CD4-positive, alpha-beta T cell (primary cell): ENCODE results near the gene CSTPP1. TPM values are rescaled to one million over a fixed set of nuclear protein-coding genes. Genes with fewer than 3 reads are reported as not detected.

Experiments used
- ATAC-seq: fragments of 200-7000 bp; cut with Tn5 transposase; one replicate; pipeline ENCODE4 v1.10.0; 2022; ENCODE audit warnings: mild to moderate bottlenecking; ENCODE audit not compliant: poor library complexity
- CTCF ChIA-PET: fragments of 350-600 bp; sonication (Branson Sonifier 250); formaldehyde crosslinking; loops from one replicate; lab custom pipeline; 2021; ENCODE audit warnings: antibody characterized with exemption, inconsistent platforms; lab: Charles Lee
- POLR2A ChIA-PET: fragments of 350-600 bp; sonication (Branson Sonifier 250); formaldehyde crosslinking; loops from one replicate; lab custom pipeline; 2021; ENCODE audit warnings: antibody characterized with exemption, inconsistent platforms; lab: Charles Lee
- DNase-seq, 14 experiments: peaks; one replicate each; pipeline ENCODE4 v3.0.0-alpha.2; 2013 to 2020; ENCODE audit warnings: mixed read lengths in 2 of 14
- H3K27ac ChIP-seq, 2 donors: one replicate each; pipeline versions ENCODE4 v1.5.1 to v1.7.0; 2013; ENCODE audit warnings: low read length in 2 of 2, low read depth in 1 of 2, mild to moderate bottlenecking in 1 of 2
- H3K27me3 ChIP-seq, 2 experiments: 1 replicate in 1 of 2; 2 replicates in 1 of 2; pipeline versions ENCODE4 v1.6.1 to v1.7.0; 2013; ENCODE audit warnings: low read length in 2 of 2, control low read depth in 1 of 2, mild to moderate bottlenecking in 1 of 2, moderate library complexity in 1 of 2; ENCODE audit not compliant: insufficient read depth in 2 of 2, control insufficient read depth in 1 of 2
- H3K36me3 ChIP-seq: one replicate; pipeline ENCODE4 v1.6.1; 2013; ENCODE audit warnings: low read length, control low read depth; ENCODE audit not compliant: insufficient read depth
- H3K4me1 ChIP-seq: one replicate; pipeline ENCODE4 v1.6.1; 2013; ENCODE audit warnings: low read length, control low read depth; ENCODE audit not compliant: insufficient read depth
- H3K4me3 ChIP-seq: one replicate; pipeline ENCODE4 v1.5.1; 2013; ENCODE audit warnings: mild to moderate bottlenecking, low read length, moderate library complexity
- H3K9me3 ChIP-seq, 2 experiments: 1 replicate in 1 of 2; 2 replicates in 1 of 2; pipeline versions ENCODE4 v1.6.1 to v1.7.0; 2013; ENCODE audit warnings: low read length in 2 of 2, mild to moderate bottlenecking in 2 of 2, control low read depth in 1 of 2, moderate library complexity in 1 of 2; ENCODE audit not compliant: control insufficient read depth in 1 of 2, insufficient read depth in 1 of 2
- H3K27ac Mint-ChIP-seq: one replicate; pipeline ENCODE4 v1.8.0; 2020; ENCODE audit warnings: mixed read lengths
- H3K27me3 Mint-ChIP-seq: one replicate; pipeline ENCODE4 v1.8.0; 2021; ENCODE audit warnings: mixed read lengths
- H3K36me3 Mint-ChIP-seq: one replicate; pipeline ENCODE4 v1.8.0; 2021; ENCODE audit warnings: low read depth, mixed read lengths
- H3K4me1 Mint-ChIP-seq: one replicate; pipeline ENCODE4 v1.8.0; 2021; ENCODE audit warnings: low read depth, mixed read lengths
- H3K4me3 Mint-ChIP-seq: one replicate; pipeline ENCODE4 v1.8.0; 2020; ENCODE audit warnings: mild to moderate bottlenecking, mixed read lengths
- H3K9me3 Mint-ChIP-seq: one replicate; pipeline ENCODE4 v1.8.0; 2020; ENCODE audit warnings: mixed read lengths
- CTCF ChIP-seq: fragments of 200-600 bp; IDR thresholded peaks from one replicate; pipeline ENCODE4 v1.8.0; 2022; ENCODE audit warnings: antibody characterized with exemption, mild to moderate bottlenecking
- intact Hi-C, 2 experiments: fragments of 100-400 bp; cut with DNase I in 1 of 2; cut with micrococcal nuclease in 1 of 2; formaldehyde crosslinking; loops; one replicate each; pipeline versions ENCODE4 v1.15.1 to v1.9.0; 2023 to 2025; cut with DNase I, micrococcal nuclease
- total RNA-seq, 174 experiments: library from RNA in 2 of 174; stranded (reverse) in 2 of 174; gene quantifications; one replicate each; pipeline ENCODE4 v1.2.3 and lab custom pipeline; 2021 to 2026

CSTPP1 gene
- total RNA-seq, 2 experiments from 2014 or later = 6.6 to 7.3 TPM

GRCh38 chr11:46930089-46930488, 6.5 kb upstream of the CSTPP1 start:
- no peak overlapping the region for H3K27ac ChIP-seq
- H3K4me1 Mint-ChIP-seq = no peaks in the 10 kb centered on the region
- intact Hi-C loops = loop anchor here in 1 of 2 experiments (10.0 kb wide), 3 partner anchors 335 to 1575 kb away; partner anchors contain the start of genes AMBRA1 and SLC39A13
- H3K36me3 ChIP-seq = no peaks in the 10 kb centered on the region
- ChIA-PET POLR2A (no interaction called here), CTCF (no interaction called here)
- H3K27me3 ChIP-seq = peaks cover 3 to 7% of the 10 kb centered on the region in 2 experiments
- no peak overlapping the region for H3K27ac Mint-ChIP-seq
- H3K9me3 ChIP-seq = peaks cover 0 to 3% of the 10 kb centered on the region in 2 experiments
- no peaks in the 10 kb centered on the region for H3K9me3 Mint-ChIP-seq
- H3K36me3 Mint-ChIP-seq = no peaks in the 10 kb centered on the region
- no peaks in the 10 kb centered on the region for H3K4me1 ChIP-seq
- no peak overlapping the region for H3K4me3 Mint-ChIP-seq
- TF ChIP-seq CTCF = no peak
- ATAC-seq (no peak), DNase-seq (peak in 2 of 14 experiments; percentile 16 to 31)
- H3K4me3 ChIP-seq = no peak overlapping the region
- H3K27me3 Mint-ChIP-seq = peaks cover 52% of the 10 kb centered on the region

DNA sequence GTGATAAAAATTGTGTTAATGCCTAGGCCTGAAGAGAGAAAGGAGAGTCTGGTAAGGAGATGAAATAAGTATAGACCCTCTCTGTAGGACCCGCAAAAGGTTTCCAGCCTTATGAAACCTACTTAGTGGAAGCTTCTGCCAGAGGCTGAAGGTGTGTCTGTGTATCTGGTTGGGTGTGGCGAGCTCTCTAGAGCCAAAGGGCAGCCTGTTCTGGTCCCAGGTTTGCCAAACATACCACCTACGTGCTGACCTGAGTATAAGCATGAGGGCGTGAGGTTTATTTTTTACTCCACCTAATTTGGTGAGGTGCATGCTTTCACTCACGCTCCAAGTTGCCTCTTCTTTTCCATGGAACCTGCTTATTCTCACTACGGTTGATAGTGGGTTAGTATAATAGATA, 5.6 kb downstream of the CSTPP1 start:
- H3K27me3 Mint-ChIP-seq = no peaks in the 10 kb centered on the region
- ATAC-seq (no peak), DNase-seq (no peak)
- H3K36me3 ChIP-seq = peaks cover 3% of the 10 kb centered on the region
- no peaks in the 10 kb centered on the region for H3K9me3 ChIP-seq
- intact Hi-C loops = no loop called here
- POLR2A ChIA-PET = no interaction called here
- H3K4me1 Mint-ChIP-seq = peaks cover 6% of the 10 kb centered on the region
- no peaks in the 10 kb centered on the region for H3K27me3 ChIP-seq
- peaks cover 14% of the 10 kb centered on the region for H3K36me3 Mint-ChIP-seq
- CTCF ChIA-PET = no interaction called here
- peaks cover 2% of the 10 kb centered on the region for H3K4me1 ChIP-seq
- no peak overlapping the region for H3K27ac Mint-ChIP-seq
- TF ChIP-seq CTCF = no peak
- no peak overlapping the region for H3K27ac ChIP-seq
- H3K9me3 Mint-ChIP-seq = no peaks in the 10 kb centered on the region
- no peak overlapping the region for H3K4me3 Mint-ChIP-seq
- no peak overlapping the region for H3K4me3 ChIP-seq

DNA sequence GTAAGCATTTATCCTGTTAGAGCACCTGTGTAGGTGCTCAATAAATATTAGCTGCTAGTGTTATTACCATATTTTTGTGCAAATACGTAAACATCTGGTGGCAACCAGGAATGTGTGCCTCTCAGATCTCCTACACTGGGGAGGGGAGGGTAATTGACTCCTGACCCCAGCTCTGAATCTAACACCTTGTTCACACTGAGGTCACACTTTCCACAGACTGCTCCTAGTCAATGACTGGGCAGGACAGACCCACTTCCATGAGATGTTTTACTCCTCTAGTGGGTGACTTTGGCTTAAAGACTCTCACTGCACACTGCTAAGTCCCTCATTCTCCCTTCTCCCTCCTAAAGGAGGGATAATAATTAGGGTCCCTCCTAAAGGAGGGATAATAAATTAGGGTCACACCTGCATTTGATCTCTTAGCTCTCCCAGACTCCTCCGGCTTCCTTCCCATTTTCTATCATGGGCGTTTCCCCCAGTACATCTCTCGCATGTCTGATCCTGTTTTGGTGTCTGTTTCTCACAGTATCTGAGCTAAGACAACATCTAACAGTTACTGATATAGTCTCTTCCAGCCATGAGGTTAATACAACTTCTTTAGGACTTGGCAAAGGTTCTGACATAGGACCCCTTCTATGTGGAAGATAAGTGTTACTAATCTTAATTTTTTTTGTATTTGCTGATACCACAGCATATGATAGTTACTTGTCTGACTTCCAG, 8.0 kb downstream of the CSTPP1 start:
- Mint-ChIP-seq H3K36me3 (peaks cover 14% of the 10 kb centered on the region), H3K4me3 (no peak overlapping the region), H3K27me3 (no peaks in the 10 kb centered on the region), H3K4me1 (no peaks in the 10 kb centered on the region), H3K27ac (no peak overlapping the region), H3K9me3 (no peaks in the 10 kb centered on the region)
- Histone ChIP-seq H3K27me3 (no peaks in the 10 kb centered on the region), H3K4me1 (no peaks in the 10 kb centered on the region), H3K36me3 (peaks cover 3% of the 10 kb centered on the region), H3K4me3 (no peak overlapping the region), H3K27ac (no peak overlapping the region), H3K9me3 (no peaks in the 10 kb centered on the region)
- ChIA-PET POLR2A (no interaction called here), CTCF (no interaction called here)
- intact Hi-C loops = no loop called here
- no peak for TF ChIP-seq CTCF
- DNase-seq = no peak
- no peak for ATAC-seq
